ENCODE measurements around the gene MAX. TPM values are rescaled to one million over a fixed set of nuclear protein-coding genes. Genes with fewer than 3 reads are reported as not detected.

The MAX gene
- total and polyA plus RNA-seq, 11 donors: 42.3 to 102 (median 74.4) TPM

DNA sequence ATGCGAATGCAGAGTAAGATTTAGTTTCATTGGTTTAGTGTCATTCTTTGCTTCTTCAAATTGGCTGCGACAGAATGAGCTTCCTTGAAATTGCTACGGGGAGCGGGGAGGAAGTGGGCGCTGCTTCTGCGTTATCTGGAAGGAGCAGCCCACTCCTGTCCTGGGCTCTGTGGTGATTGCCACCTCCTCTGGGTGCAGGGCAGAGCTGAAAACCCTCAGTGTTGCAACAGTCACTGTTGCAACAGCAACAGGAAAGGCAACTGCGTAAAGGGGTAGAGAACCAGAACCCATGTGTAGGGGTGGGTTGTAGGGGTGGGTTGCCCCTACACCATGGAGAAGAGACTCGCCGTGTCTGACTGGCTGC lies 57.7 kb downstream of the MAX start:
- Histone ChIP-seq H3K9me3 (no peaks in the 10 kb centered on the region), H3K36me3 (peaks cover 0 to 52% (median 30%) of the 10 kb centered on the region in 9 donors), H3K4me3 (no peak overlapping the region), H3K27ac (peak overlapping the region in 1 of 12 donors; percentile 86), H3K27me3 (no peaks in the 10 kb centered on the region), H3K4me1 (peaks cover 0 to 53% (median 9%) of the 10 kb centered on the region in 12 donors)
- ATAC-seq (peak in 3 of 4 donors; percentile 36 to 57 (median 51)), DNase-seq (peak in 2 of 5 donors; percentile 29 to 39)
- TF ChIP-seq POLR2A (IDR thresholded peaks at IDR 0.05): no peak
- TF ChIP-seq, protein P1, sequence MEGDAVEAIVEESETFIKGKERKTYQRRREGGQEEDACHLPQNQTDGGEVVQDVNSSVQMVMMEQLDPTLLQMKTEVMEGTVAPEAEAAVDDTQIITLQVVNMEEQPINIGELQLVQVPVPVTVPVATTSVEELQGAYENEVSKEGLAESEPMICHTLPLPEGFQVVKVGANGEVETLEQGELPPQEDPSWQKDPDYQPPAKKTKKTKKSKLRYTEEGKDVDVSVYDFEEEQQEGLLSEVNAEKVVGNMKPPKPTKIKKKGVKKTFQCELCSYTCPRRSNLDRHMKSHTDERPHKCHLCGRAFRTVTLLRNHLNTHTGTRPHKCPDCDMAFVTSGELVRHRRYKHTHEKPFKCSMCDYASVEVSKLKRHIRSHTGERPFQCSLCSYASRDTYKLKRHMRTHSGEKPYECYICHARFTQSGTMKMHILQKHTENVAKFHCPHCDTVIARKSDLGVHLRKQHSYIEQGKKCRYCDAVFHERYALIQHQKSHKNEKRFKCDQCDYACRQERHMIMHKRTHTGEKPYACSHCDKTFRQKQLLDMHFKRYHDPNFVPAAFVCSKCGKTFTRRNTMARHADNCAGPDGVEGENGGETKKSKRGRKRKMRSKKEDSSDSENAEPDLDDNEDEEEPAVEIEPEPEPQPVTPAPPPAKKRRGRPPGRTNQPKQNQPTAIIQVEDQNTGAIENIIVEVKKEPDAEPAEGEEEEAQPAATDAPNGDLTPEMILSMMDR (IDR thresholded peaks at IDR 0.05): no peak
- intact Hi-C loops (cut with DNase I): no loop called here
- WGBS, 4 donors: 82 to 90% (median 88%) methylated on average over 9 of the region's 9 CpGs

DNA sequence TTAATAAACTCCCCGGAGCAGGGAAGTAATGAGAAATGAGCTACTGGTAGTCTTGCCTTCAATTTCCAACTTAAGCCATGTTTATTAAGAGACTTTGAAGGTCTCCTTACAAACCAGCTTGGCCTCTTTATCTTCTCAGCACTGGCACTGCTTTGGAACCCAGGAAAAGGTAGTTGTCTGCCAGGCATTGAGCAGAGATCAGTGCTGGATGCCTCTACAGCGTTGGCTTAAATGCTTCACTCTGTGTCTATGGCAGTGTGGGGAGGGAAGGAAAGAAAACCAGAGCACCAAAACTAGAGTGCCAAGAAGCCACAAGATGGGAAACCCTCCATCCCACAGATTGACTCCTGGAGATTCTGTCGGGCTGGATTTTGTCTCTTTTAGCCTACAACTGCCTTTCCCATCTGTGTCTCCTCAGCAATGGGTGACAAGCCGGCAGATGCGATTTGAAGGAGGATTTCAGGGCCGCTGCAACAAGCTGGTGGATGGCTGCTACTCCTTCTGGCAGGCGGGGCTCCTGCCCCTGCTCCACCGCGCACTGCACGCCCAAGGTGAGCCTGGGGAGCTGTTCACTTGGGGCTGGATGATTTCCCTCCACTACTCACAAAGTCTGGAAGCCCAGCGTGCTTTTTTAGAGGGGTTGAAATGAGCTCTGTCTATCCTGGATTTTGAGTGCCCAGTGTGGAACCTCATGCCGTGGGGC lies 58.3 kb downstream of the MAX start:
- Histone ChIP-seq H3K9me3 (no peaks in the 10 kb centered on the region), H3K4me3 (no peak overlapping the region), H3K36me3 (peaks cover 0 to 52% (median 30%) of the 10 kb centered on the region in 9 donors), H3K4me1 (peaks cover 0 to 53% (median 9%) of the 10 kb centered on the region in 12 donors), H3K27me3 (no peaks in the 10 kb centered on the region), H3K27ac (peak overlapping the region in 2 of 12 donors; percentile 23 to 86)
- 83 to 88% (median 86%) methylated on average over 12 of the region's 12 CpGs for WGBS, 4 donors
- DNase-seq (no peak), ATAC-seq (peak in 1 of 4 donors; percentile 40)
- TF ChIP-seq, protein P1 (IDR thresholded peaks at IDR 0.05): no peak
- TF ChIP-seq POLR2A (IDR thresholded peaks at IDR 0.05): no peak
- intact Hi-C loops (cut with DNase I): no loop called here

DNA sequence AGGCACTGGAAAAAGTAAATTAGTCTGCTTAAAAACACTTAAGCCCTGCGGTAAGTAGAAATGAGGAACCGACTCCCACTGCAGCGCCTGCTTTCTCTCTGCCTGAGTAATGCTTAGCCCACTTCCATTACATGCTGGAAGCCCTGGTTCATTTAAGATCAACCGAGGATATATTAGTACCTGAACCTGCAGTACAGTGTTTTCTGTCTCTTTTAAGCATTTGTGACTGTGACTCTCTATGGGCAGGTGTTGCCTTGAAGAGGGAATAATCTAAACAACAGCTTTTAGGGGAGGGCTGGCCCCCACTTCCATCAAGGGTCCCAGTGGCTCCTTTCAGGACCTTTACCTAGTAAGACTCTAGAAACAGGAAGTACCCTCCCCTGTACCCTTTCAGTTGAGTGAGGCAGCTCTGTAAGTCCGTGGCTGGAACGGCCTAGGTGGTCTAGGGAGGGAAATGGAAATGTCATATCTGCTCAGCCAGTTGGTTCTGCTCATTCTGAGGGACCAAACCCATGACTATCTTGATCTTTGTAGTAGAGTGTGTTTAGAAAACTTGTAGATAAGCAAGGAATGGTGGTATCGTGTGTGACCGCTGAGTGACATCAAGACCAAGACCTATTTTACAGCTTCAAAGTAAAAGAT lies 59.5 kb downstream of the MAX start:
- Histone ChIP-seq H3K4me3 (no peak overlapping the region), H3K27me3 (no peaks in the 10 kb centered on the region), H3K4me1 (peaks cover 0 to 45% (median 8%) of the 10 kb centered on the region in 12 donors), H3K9me3 (no peaks in the 10 kb centered on the region), H3K36me3 (peaks cover 0 to 52% (median 27%) of the 10 kb centered on the region in 9 donors), H3K27ac (peak overlapping the region in 1 of 12 donors; percentile 75)
- DNase-seq: no peak
- WGBS, 4 donors: 76 to 87% (median 81%) methylated on average over 8 of the region's 8 CpGs
- TF ChIP-seq, protein P1 (IDR thresholded peaks at IDR 0.05): no peak
- TF ChIP-seq POLR2A (IDR thresholded peaks at IDR 0.05): no peak
- ATAC-seq: peak in 2 of 4 donors; percentile 10 to 22
- intact Hi-C loops (cut with DNase I): no loop called here

DNA sequence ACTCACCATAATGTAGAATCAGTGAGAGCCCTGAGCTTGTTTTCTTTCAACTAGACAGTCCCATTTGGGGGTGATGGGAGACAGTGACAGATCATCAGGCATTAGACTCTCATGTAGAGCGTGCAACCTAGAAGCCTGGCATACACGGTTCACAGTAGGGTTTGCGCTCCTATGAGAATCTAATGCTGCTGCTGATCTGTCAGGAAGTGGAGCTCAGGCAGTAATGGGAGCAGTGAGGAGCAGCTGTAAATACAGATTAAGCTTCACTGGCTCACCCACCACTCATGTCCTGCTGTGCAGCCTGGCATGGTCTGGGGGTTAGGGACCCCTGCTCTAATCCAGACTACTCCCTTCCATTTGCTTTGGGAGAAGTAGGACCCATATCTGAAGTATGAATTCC lies 60.0 kb downstream of the MAX start:
- TF ChIP-seq, protein P1 (IDR thresholded peaks at IDR 0.05): no peak
- no peak for TF ChIP-seq POLR2A (IDR thresholded peaks at IDR 0.05)
- ATAC-seq (no peak), DNase-seq (no peak)
- Histone ChIP-seq H3K27ac (peak overlapping the region in 1 of 12 donors; percentile 75), H3K9me3 (no peaks in the 10 kb centered on the region), H3K4me1 (peaks cover 0 to 40% (median 3%) of the 10 kb centered on the region in 12 donors), H3K27me3 (no peaks in the 10 kb centered on the region), H3K36me3 (peaks cover 0 to 52% (median 27%) of the 10 kb centered on the region in 9 donors), H3K4me3 (no peak overlapping the region)
- 90 to 95% (median 92%) methylated on average over 3 of the region's 3 CpGs for WGBS, 4 donors
- intact Hi-C loops (cut with DNase I): no loop called here
